H9 (cell line): Measurements from ENCODE around the gene RUNX1. TPM values are rescaled to one million over a fixed set of nuclear protein-coding genes. Genes with fewer than 3 reads are reported as not detected.

Source experiments
- DNase-seq: peaks from one replicate; pipeline ENCODE4 v3.0.0-alpha.2; 2017
- H2AFZ ChIP-seq: one replicate; pipeline ENCODE4 v1.6.1; 2013; ENCODE audit warnings: mild to moderate bottlenecking, low read length, control low read depth, moderate library complexity
- H2AK5ac ChIP-seq: 2 replicates; pipeline ENCODE4 v1.6.1; 2013; ENCODE audit warnings: low read length, control low read depth, mixed read lengths; ENCODE audit not compliant: insufficient read length
- H2BK120ac ChIP-seq: one replicate; pipeline ENCODE4 v1.6.1; 2013; ENCODE audit warnings: low read depth, mild to moderate bottlenecking, low read length, control low read depth, inconsistent platforms; ENCODE audit not compliant: poor library complexity, severe bottlenecking
- H2BK12ac ChIP-seq: 2 replicates; pipeline ENCODE4 v1.6.1; 2013; ENCODE audit warnings: low read length, control low read depth, mixed read lengths, low read depth; ENCODE audit not compliant: insufficient read length
- H2BK15ac ChIP-seq: 2 replicates; pipeline ENCODE4 v1.6.1; 2013; ENCODE audit warnings: low read depth, low read length, control low read depth
- H2BK20ac ChIP-seq: one replicate; pipeline ENCODE4 v1.6.1; 2013; ENCODE audit warnings: low read depth, mild to moderate bottlenecking, low read length, control low read depth, inconsistent platforms; ENCODE audit not compliant: poor library complexity, severe bottlenecking
- H2BK5ac ChIP-seq: 2 replicates; pipeline ENCODE4 v1.6.1; 2013; ENCODE audit warnings: low read length, control low read depth, mixed read lengths; ENCODE audit not compliant: insufficient read length
- H3K14ac ChIP-seq: 2 replicates; pipeline ENCODE4 v1.6.1; 2013; ENCODE audit warnings: low read length, control low read depth; ENCODE audit not compliant: insufficient read depth
- H3K18ac ChIP-seq: 2 replicates; pipeline ENCODE4 v1.6.1; 2013; ENCODE audit warnings: low read depth, mild to moderate bottlenecking, mixed read lengths, low read length, control low read depth; ENCODE audit not compliant: insufficient read length
- H3K23ac ChIP-seq: 2 replicates; pipeline ENCODE4 v1.6.1; 2013; ENCODE audit warnings: low read length, control low read depth, mixed read lengths, low read depth; ENCODE audit not compliant: insufficient read length
- H3K23me2 ChIP-seq: 2 replicates; pipeline ENCODE4 v1.6.1; 2013; ENCODE audit warnings: low read depth, mild to moderate bottlenecking, mixed read lengths, low read length, control low read depth; ENCODE audit not compliant: insufficient read length, poor library complexity, severe bottlenecking
- H3K27ac ChIP-seq: 2 replicates; pipeline ENCODE4 v1.5.1; 2013; ENCODE audit warnings: low read length, control low read depth, mixed read lengths, low read depth; ENCODE audit not compliant: insufficient read length
- H3K27me3 ChIP-seq: 2 replicates; pipeline ENCODE4 v1.6.1; 2013; ENCODE audit warnings: low read length, control low read depth, inconsistent platforms; ENCODE audit not compliant: insufficient read depth
- H3K4ac ChIP-seq: 2 replicates; pipeline ENCODE4 v1.6.1; 2013; ENCODE audit warnings: low read depth, mild to moderate bottlenecking, control low read depth, inconsistent platforms, low read length, moderate library complexity
- H3K4me1 ChIP-seq: 2 replicates; pipeline ENCODE4 v1.6.1; 2013; ENCODE audit warnings: low read length, control low read depth, inconsistent platforms; ENCODE audit not compliant: insufficient read depth
- H3K4me2 ChIP-seq: 2 replicates; pipeline ENCODE4 v1.6.1; 2013; ENCODE audit warnings: low read length, control low read depth, mixed read lengths; ENCODE audit not compliant: insufficient read length, insufficient read depth
- H3K56ac ChIP-seq: 2 replicates; pipeline ENCODE4 v1.6.1; 2013; ENCODE audit warnings: low read depth, mild to moderate bottlenecking, mixed read lengths, low read length, control low read depth; ENCODE audit not compliant: insufficient read length
- H3K79me1 ChIP-seq: 2 replicates; pipeline ENCODE4 v1.6.1; 2013; ENCODE audit warnings: low read depth, mild to moderate bottlenecking, moderate library complexity, low read length, control low read depth, inconsistent platforms; ENCODE audit not compliant: insufficient read depth, poor library complexity, severe bottlenecking
- H3K79me2 ChIP-seq: 2 replicates; pipeline ENCODE4 v1.6.1; 2013; ENCODE audit warnings: low read length, control low read depth, inconsistent platforms; ENCODE audit not compliant: insufficient read depth
- H3K9ac ChIP-seq: 2 replicates; pipeline ENCODE4 v1.6.1; 2013; ENCODE audit warnings: low read length, control low read depth, mixed read lengths; ENCODE audit not compliant: insufficient read length; ENCODE audit errors: extremely low read depth
- H3K9me3 ChIP-seq: one replicate; pipeline ENCODE4 v1.6.1; 2013; ENCODE audit warnings: low read depth, low read length, inconsistent platforms; ENCODE audit not compliant: control insufficient read depth
- H3T11ph ChIP-seq: one replicate; pipeline ENCODE4 v1.6.1; 2013; ENCODE audit warnings: mild to moderate bottlenecking, low read length, control low read depth, inconsistent platforms
- H4K20me1 ChIP-seq: one replicate; pipeline ENCODE4 v1.6.1; 2013; ENCODE audit not compliant: control insufficient read depth, insufficient read length, insufficient read depth
- H4K5ac ChIP-seq: 2 replicates; pipeline ENCODE4 v1.6.1; 2013; ENCODE audit warnings: low read depth, mild to moderate bottlenecking, mixed read lengths, low read length, control low read depth; ENCODE audit not compliant: insufficient read length
- H4K8ac ChIP-seq: replicated peaks from 2 replicates; pipeline ENCODE4 v1.6.1; 2013; ENCODE audit warnings: low read length, control low read depth, mixed read lengths, low read depth; ENCODE audit not compliant: insufficient read length
- H4K91ac ChIP-seq: 2 replicates; pipeline ENCODE4 v1.6.1; 2013; ENCODE audit warnings: low read depth, mild to moderate bottlenecking, moderate library complexity, mixed read lengths, low read length, control low read depth; ENCODE audit not compliant: insufficient read length
- H3K27ac Mint-ChIP-seq, 3 experiments: 2 replicates in 2 of 3; 3 replicates in 1 of 3; pipeline ENCODE4 v1.8.0; 2020 to 2021; ENCODE audit warnings: mixed read lengths in 3 of 3, mild to moderate bottlenecking in 1 of 3, moderate library complexity in 1 of 3
- H3K27me3 Mint-ChIP-seq: 2 replicates; pipeline ENCODE4 v1.8.0; 2021; ENCODE audit warnings: low read depth, mild to moderate bottlenecking, moderate library complexity, mixed read lengths
- H3K36me3 Mint-ChIP-seq, 3 experiments: 2 replicates in 2 of 3; 3 replicates in 1 of 3; pipeline ENCODE4 v1.8.0; 2020 to 2021; ENCODE audit warnings: low read depth in 3 of 3, mixed read lengths in 3 of 3; ENCODE audit not compliant: insufficient read depth in 1 of 3
- H3K4me1 Mint-ChIP-seq, 2 experiments: 2 replicates each; pipeline ENCODE4 v1.8.0; 2020; ENCODE audit warnings: mixed read lengths in 2 of 2
- H3K4me3 Mint-ChIP-seq, 2 experiments: 2 replicates in 1 of 2; 3 replicates in 1 of 2; pipeline ENCODE4 v1.8.0; 2020 to 2021; ENCODE audit warnings: mild to moderate bottlenecking in 2 of 2, mixed read lengths in 2 of 2, moderate library complexity in 1 of 2
- H3K9me3 Mint-ChIP-seq, 2 experiments: 2 replicates in 1 of 2; 3 replicates in 1 of 2; pipeline ENCODE4 v1.8.0; 2020; ENCODE audit warnings: mild to moderate bottlenecking in 2 of 2, mixed read lengths in 2 of 2, moderate library complexity in 1 of 2
- CTCF ChIP-seq: fragments of 200-600 bp; sonication (generic); conservative IDR thresholded peaks from 3 replicates; pipeline ENCODE4 v1.8.0; 2021; ENCODE audit warnings: antibody characterized with exemption, mild to moderate bottlenecking
- WGBS: extraction: QIAGEN DNeasy Blood & Tissue Kit; methylation state at CpG from one replicate; pipeline ENCODE4 v1.1.7; 2013; ENCODE audit warnings: missing lambda C conversion rate, low lambda C conversion rate, mixed read lengths; ENCODE audit not compliant: insufficient read length; ENCODE audit errors: extremely low coverage; 5-methylcytosine and 5-hydroxymethylcytosine counted together
- total RNA-seq: library from RNA; stranded (reverse); gene quantifications from 2 replicates; pipeline ENCODE4 v1.2.1, GENCODE V29; 2021

The RUNX1 gene
- total RNA-seq, 1 experiment from 2014 or later: 0.72 TPM

GRCh38 chr21:34802180-34802899 lies 246.8 kb downstream of the RUNX1 start:
- Histone ChIP-seq H3K4me2 (no peak overlapping the region), H2AFZ (no peak overlapping the region), H2BK120ac (no peak overlapping the region), H3K18ac (no peak overlapping the region), H3K79me1 (no peaks in the 10 kb centered on the region), H4K20me1 (no peaks in the 10 kb centered on the region), H3K23ac (no peak overlapping the region), H4K91ac (no peak overlapping the region), H2BK15ac (no peak overlapping the region), H3K4me1 (no peaks in the 10 kb centered on the region), H3K27ac (no peak overlapping the region), H2BK5ac (no peak overlapping the region), H3K23me2 (no peaks in the 10 kb centered on the region), H3T11ph (no peak overlapping the region), H3K14ac (no peak overlapping the region), H3K9ac (no peak overlapping the region), H3K4ac (no peak overlapping the region), H2BK20ac (no peak overlapping the region), H3K79me2 (no peaks in the 10 kb centered on the region), H2AK5ac (no peak overlapping the region), H4K8ac (no peak overlapping the region), H2BK12ac (no peak overlapping the region), H4K5ac (no peak overlapping the region), H3K27me3 (no peaks in the 10 kb centered on the region), H3K56ac (no peak overlapping the region), H3K9me3 (no peaks in the 10 kb centered on the region)
- Mint-ChIP-seq H3K4me1 (peaks cover 6 to 10% of the 10 kb centered on the region in 2 experiments), H3K9me3 (peaks cover 16% of the 10 kb centered on the region in 2 experiments), H3K27ac (no peak overlapping the region), H3K4me3 (no peak overlapping the region), H3K36me3 (peaks cover 0 to 26% (median 2%) of the 10 kb centered on the region in 3 experiments; a peak in 5 of 7 replicates), H3K27me3 (peaks cover 4% of the 10 kb centered on the region; the same call in 1 of the 2 replicates)
- WGBS: no CpG with 5 or more reads among the region's 1 CpG
- no peak for TF ChIP-seq CTCF
- DNase-seq: no peak
